Measurements from ENCODE around the gene ROBO1. TPM values are rescaled to one million over a fixed set of nuclear protein-coding genes. Genes with fewer than 3 reads are reported as not detected.

ROBO1 gene
- polyA plus RNA-seq, 1 donor (not counting 4 experiments of a cell fraction or from before 2014, with no cell fraction given), result 27.1 TPM

GRCh38 chr3:79766496-79767193, 1.2 kb downstream of the ROBO1 start:
- FAIRE-seq (no peak), DNase-seq (ENCODE audit: low read depth, low spot score) (no peak)
- Histone ChIP-seq H3K79me2 (ENCODE audit: control insufficient read depth, insufficient read depth, low read length) (no peaks in the 10 kb centered on the region), H3K36me3 (ENCODE audit: control insufficient read depth in 2 of 2, extremely low read depth in 1 of 2, insufficient read depth in 2 of 2, low read length in 2 of 2) (no peaks in the 10 kb centered on the region), H3K4me2 (ENCODE audit: control insufficient read depth, extremely low read depth, insufficient read depth, low read depth, low read length) (no peak overlapping the region), H4K20me1 (ENCODE audit: control insufficient read depth, extremely low read depth, insufficient read depth, low read length) (no peaks in the 10 kb centered on the region), H3K9ac (ENCODE audit: control insufficient read depth, extremely low read depth, insufficient read depth, low read length) (no peak overlapping the region), H3K4me1 (ENCODE audit: control insufficient read depth, extremely low read depth, insufficient read depth, low read length) (no peaks in the 10 kb centered on the region), H3K9me1 (ENCODE audit: control insufficient read depth, extremely low read depth, insufficient read depth, low read length) (no peaks in the 10 kb centered on the region), H3K27me3 (ENCODE audit: control insufficient read depth, extremely low read depth, insufficient read depth, low read length) (peaks cover 27% of the 10 kb centered on the region), H3K9me3 (ENCODE audit: control insufficient read depth, low read depth, low read length) (no peaks in the 10 kb centered on the region), H3K4me3 (ENCODE audit: control insufficient read depth in 2 of 3, extremely low read depth in 1 of 3, insufficient read depth in 2 of 3, low read depth in 1 of 3, low read length in 3 of 3) (no peak overlapping the region), H3K27ac (ENCODE audit: control insufficient read depth, insufficient read depth, low read length) (no peak overlapping the region), H2AFZ (ENCODE audit: control insufficient read depth, low read length) (no peak overlapping the region)
- dilution Hi-C loops (cut with MboI; ENCODE audit: extremely low pct_ligation_motif_present, low sequenced_read_pairs), result no loop called here
- TF ChIP-seq EZH2 (IDR thresholded peaks at IDR 0.05; ENCODE audit: low read length) (no peak), CTCF (optimal IDR thresholded peaks at IDR 0.05 in 1 of 3, IDR thresholded peaks at IDR 0.05 in 1 of 3, conservative IDR thresholded peaks at IDR 0.05 in 1 of 3; ENCODE audit: extremely low read depth in 1 of 3, insufficient read depth in 2 of 3, low read length in 3 of 3) (no peak)

GRCh38 chr3:79765911-79766310, 1.9 kb downstream of the ROBO1 start:
- Histone ChIP-seq H3K9me3 (ENCODE audit: control insufficient read depth, low read depth, low read length) (no peaks in the 10 kb centered on the region), H3K9ac (ENCODE audit: control insufficient read depth, extremely low read depth, insufficient read depth, low read length) (no peak overlapping the region), H3K4me3 (ENCODE audit: control insufficient read depth in 2 of 3, extremely low read depth in 1 of 3, insufficient read depth in 2 of 3, low read depth in 1 of 3, low read length in 3 of 3) (no peak overlapping the region), H2AFZ (ENCODE audit: control insufficient read depth, low read length) (no peak overlapping the region), H3K27ac (ENCODE audit: control insufficient read depth, insufficient read depth, low read length) (no peak overlapping the region), H3K79me2 (ENCODE audit: control insufficient read depth, insufficient read depth, low read length) (no peaks in the 10 kb centered on the region), H3K9me1 (ENCODE audit: control insufficient read depth, extremely low read depth, insufficient read depth, low read length) (no peaks in the 10 kb centered on the region), H3K27me3 (ENCODE audit: control insufficient read depth, extremely low read depth, insufficient read depth, low read length) (peaks cover 27% of the 10 kb centered on the region), H3K4me1 (ENCODE audit: control insufficient read depth, extremely low read depth, insufficient read depth, low read length) (no peaks in the 10 kb centered on the region), H3K36me3 (ENCODE audit: control insufficient read depth in 2 of 2, extremely low read depth in 1 of 2, insufficient read depth in 2 of 2, low read length in 2 of 2) (no peaks in the 10 kb centered on the region), H4K20me1 (ENCODE audit: control insufficient read depth, extremely low read depth, insufficient read depth, low read length) (no peaks in the 10 kb centered on the region), H3K4me2 (ENCODE audit: control insufficient read depth, extremely low read depth, insufficient read depth, low read depth, low read length) (no peak overlapping the region)
- DNase-seq (ENCODE audit: low read depth, low spot score) (no peak), FAIRE-seq (no peak)
- TF ChIP-seq EZH2 (IDR thresholded peaks at IDR 0.05; ENCODE audit: low read length) (no peak), CTCF (optimal IDR thresholded peaks at IDR 0.05 in 1 of 3, IDR thresholded peaks at IDR 0.05 in 1 of 3, conservative IDR thresholded peaks at IDR 0.05 in 1 of 3; ENCODE audit: extremely low read depth in 1 of 3, insufficient read depth in 2 of 3, low read length in 3 of 3) (no peak)
- dilution Hi-C loops (cut with MboI; ENCODE audit: extremely low pct_ligation_motif_present, low sequenced_read_pairs), result no loop called here
